AG09309 (cell line): Measurements from ENCODE around the gene BDKRB2.

Source experiments
- DNase-seq: peaks from one replicate; pipeline ENCODE4 v3.0.0-alpha.2; 2010; ENCODE audit warnings: low read depth
- H3K4me3 ChIP-seq: 2 replicates; pipeline ENCODE4 v1.5.1; 2011; ENCODE audit warnings: mild to moderate bottlenecking, low read depth, low read length, moderate library complexity; ENCODE audit not compliant: control insufficient read depth
- CTCF ChIP-seq: IDR thresholded peaks from 2 replicates; pipeline ENCODE4 v1.5.1; 2011; ENCODE audit warnings: mild to moderate bottlenecking, low read depth, low read length, inconsistent platforms; ENCODE audit not compliant: insufficient read depth, control insufficient read depth; ENCODE audit errors: missing control alignments

BDKRB2 gene

GRCh38 chr14:96233661-96234060, 29.0 kb downstream of the BDKRB2 start:
- TF ChIP-seq CTCF, result no peak
- DNase-seq, result no peak
- no peak overlapping the region for H3K4me3 ChIP-seq

GRCh38 chr14:96235426-96235825, 30.8 kb downstream of the BDKRB2 start:
- no peak for DNase-seq
- H3K4me3 ChIP-seq, result no peak overlapping the region
- no peak for TF ChIP-seq CTCF

- no peak for TF ChIP-seq CTCF
- no peak overlapping the region for H3K4me3 ChIP-seq
- no peak for DNase-seq
These were observed 33.0 kb downstream of the BDKRB2 start for GRCh38 chr14:96237641-96238040.

GRCh38 chr14:96238676-96239265, 34.1 kb downstream of the BDKRB2 start:
- no peak for DNase-seq
- no peak overlapping the region for H3K4me3 ChIP-seq
- TF ChIP-seq CTCF, result no peak

- TF ChIP-seq CTCF, result no peak
- DNase-seq, result no peak
- H3K4me3 ChIP-seq, result no peak overlapping the region
These were observed 35.1 kb downstream of the BDKRB2 start for GRCh38 chr14:96239711-96240141.

GRCh38 chr14:96240641-96241040, 36.0 kb downstream of the BDKRB2 start:
- no peak for TF ChIP-seq CTCF
- DNase-seq, result no peak
- H3K4me3 ChIP-seq, result no peak overlapping the region

GRCh38 chr14:96242126-96242525, 37.5 kb downstream of the BDKRB2 start:
- TF ChIP-seq CTCF, result no peak

More at GRCh38 chr14:96242126-96242525, 37.5 kb downstream of the BDKRB2 start:
- no peak for DNase-seq
- H3K4me3 ChIP-seq, result no peak overlapping the region
